ENCODE results near the gene TOX4.

Gene TOX4

DNA sequence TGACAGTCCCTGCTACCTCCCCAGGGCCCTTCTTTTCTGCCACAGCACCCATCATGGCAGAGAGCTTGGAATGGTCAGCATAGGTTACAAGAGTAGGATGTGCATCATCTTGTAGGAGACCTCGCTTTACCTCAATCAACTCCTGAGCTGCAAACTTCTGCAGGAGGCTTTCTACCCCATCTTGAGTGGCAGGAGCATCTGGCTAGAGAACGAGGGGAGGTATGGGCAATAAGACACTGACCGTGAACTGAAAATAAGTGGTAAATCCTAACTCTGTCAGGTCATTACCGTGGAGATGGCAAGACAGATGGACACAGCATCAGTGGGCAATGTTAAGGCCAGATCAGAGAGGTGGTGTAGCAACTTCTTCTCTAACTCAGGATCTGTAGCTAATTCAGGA is 26.4 kb downstream of the TOX4 start:
- DNase-seq (ENCODE audit: low spot score), result no peak

- DNase-seq (ENCODE audit: low spot score), result no peak
Observed at GRCh38 chr14:21505012-21505553, 28.1 kb downstream of the TOX4 start.

GRCh38 chr14:21506557-21506956 is 29.6 kb downstream of the TOX4 start:
- DNase-seq (ENCODE audit: low spot score), result no peak

DNA sequence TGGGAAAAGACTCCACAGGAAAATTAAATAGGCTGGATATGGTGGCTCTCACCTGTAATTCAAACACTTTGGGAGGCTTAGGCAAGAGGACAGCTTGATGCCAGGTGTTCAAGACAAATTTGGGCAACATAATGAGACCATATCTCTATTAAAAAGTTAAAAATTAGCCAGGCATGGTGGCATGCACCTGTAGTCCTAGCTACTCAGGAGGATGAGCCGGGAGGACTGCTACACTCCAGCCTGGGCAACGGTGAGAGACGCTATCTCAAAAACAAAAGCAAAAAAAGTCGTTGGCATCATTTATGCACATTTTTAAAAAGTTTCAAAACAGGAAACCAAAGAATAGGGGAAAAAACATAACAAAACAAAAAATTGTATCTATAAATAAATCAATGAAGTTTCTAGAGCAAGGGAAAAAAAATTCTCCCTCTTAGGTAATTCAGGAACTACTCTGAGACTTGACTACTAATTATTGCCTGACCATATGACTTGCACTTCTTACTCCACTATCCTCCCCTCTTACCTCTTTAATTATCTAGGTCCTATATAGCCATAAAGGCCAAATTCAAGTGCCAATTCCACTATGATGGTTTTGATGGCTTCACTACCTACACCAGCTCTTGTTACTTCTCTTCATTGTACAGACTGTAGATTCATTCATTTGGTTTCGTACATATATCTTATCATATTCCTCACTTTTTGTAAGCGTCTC is 32.6 kb downstream of the TOX4 start:
- no peak for DNase-seq (ENCODE audit: low spot score)

DNA sequence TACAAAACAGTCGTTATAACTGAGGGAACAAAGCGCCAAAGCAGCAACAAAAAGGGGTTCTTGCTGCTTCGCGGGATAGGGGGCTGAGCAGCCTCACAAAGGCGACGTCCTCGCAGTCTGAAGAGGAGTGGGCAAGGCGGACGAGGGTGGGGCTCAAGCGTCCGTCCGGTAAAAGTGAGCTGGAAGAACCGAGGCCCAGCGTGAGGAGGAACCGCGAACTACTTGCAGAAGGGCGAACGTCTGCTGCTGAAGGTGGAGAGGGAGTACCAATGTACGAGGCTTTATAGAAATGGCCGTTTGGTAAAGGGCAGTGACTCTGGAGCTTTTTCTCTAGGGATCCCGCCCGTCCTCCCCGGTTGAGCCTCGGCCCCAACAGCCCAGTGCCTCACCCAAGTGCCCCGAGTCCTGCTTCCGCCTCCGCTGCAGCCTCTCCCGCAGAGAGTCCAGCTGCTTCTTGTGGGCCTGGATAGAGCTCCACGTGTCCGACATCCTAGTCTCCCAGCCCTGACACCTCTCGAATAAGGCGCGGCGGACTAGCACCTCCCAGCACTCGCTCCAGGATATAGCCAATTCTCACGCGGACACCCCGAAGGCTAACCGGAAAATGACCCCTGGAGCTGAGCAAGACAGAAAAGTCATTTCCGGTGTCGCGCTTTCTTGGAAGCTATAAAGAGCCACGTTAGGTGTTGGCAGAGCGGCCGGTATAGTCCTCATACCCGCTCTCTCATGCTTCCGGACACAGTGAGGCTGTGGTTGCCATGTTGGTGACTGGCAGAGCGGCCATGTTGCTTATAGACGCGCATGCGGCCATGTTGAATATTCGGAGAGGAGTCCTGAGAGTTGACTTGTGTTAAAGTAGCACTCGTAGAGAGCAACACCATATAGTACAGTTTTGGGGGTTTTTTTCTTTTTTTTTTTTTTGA is 34.0 kb downstream of the TOX4 start, which contains the start of gene METTL3:
METTL3 (minus strand) TSS at position 606 of the 923 bp plus-strand sequence; CDS start at position 489, 117 bp downstream.
- DNase-seq (ENCODE audit: low spot score), result peak; percentile 73

DNA sequence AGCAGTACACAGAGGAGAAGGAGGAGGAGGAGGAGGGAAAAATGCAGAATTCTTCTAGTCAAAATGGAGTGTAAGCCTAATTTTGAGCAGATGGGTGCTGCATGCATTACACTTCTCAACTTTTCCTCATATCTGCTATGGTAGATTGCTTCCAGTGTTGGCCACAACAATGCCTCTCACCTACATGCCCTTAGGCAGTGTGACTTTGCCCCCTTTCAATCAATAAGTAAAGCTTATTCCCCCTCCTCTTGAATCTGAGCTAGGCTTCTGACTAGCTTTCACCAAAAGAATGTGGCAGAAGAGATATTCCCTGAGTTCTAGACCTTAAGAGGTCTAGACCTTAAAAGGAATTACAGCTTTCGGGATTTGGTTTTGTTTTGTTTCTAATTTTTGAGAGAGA is 37.3 kb downstream of the TOX4 start:
- DNase-seq (ENCODE audit: low spot score), result no peak

- DNase-seq (ENCODE audit: low spot score), result no peak
Observed at GRCh38 chr14:21518725-21519124, 41.7 kb downstream of the TOX4 start.

DNA sequence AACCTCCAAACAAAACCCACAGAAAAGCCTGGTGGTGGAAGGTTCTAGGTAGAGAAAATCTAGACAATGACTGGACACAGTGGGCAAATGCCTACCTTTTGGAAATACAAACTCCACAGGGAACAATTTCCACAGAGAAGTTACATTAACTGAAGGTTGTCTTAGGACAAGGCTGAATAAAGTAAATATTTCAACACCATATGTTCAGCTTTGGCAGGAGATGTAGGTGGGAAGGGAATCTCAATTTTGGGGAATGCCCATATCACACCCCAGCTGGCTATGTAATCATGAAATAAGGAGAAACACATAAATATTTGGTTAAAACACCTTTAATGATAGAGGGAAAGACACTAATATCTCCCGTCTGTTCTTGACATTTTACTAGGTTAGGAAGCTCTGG is 43.8 kb downstream of the TOX4 start:
- DNase-seq (ENCODE audit: low spot score), result no peak

GRCh38 chr14:21521501-21521900 is 44.5 kb downstream of the TOX4 start:
- no peak for DNase-seq (ENCODE audit: low spot score)

- DNase-seq (ENCODE audit: low spot score), result no peak
Observed at GRCh38 chr14:21523203-21523602, 46.2 kb downstream of the TOX4 start.

GRCh38 chr14:21524575-21525490 is 47.8 kb downstream of the TOX4 start:
- DNase-seq (ENCODE audit: low spot score), result no peak

DNA sequence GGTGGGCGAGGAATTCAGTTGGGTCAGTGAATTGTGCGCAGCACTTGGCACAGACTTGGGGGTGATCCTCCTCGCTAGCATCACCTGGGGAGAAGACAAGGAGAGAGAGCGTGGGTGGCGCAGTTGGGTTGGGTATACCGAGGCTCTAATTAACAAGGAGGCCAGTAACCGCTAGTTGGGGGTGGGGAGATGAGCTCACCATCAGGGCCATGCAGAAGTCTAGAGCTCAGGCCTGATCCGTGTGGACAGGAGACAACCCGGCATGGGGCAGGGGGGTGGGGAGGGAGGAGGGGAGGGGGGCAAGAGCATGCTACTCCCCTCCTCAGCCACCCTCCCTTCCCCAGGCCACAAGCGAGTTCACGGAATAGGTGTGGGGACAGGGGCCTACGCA is 48.6 kb downstream of the TOX4 start:
- no peak for DNase-seq (ENCODE audit: low spot score)

- DNase-seq (ENCODE audit: low spot score), result peak; percentile 50
Observed at GRCh38 chr14:21525962-21526671, 49.1 kb downstream of the TOX4 start, which contains the start of gene SALL2. Gene SALL2, minus strand, starts transcription at chr14:21526346. Its CDS starts 219 bp downstream, at chr14:21526127.

- DNase-seq (ENCODE audit: low spot score), result no peak
Observed at GRCh38 chr14:21526672-21527317, 49.8 kb downstream of the TOX4 start.

GRCh38 chr14:21527318-21527679 is 50.3 kb downstream of the TOX4 start:
- no peak for DNase-seq (ENCODE audit: low spot score)

DNA sequence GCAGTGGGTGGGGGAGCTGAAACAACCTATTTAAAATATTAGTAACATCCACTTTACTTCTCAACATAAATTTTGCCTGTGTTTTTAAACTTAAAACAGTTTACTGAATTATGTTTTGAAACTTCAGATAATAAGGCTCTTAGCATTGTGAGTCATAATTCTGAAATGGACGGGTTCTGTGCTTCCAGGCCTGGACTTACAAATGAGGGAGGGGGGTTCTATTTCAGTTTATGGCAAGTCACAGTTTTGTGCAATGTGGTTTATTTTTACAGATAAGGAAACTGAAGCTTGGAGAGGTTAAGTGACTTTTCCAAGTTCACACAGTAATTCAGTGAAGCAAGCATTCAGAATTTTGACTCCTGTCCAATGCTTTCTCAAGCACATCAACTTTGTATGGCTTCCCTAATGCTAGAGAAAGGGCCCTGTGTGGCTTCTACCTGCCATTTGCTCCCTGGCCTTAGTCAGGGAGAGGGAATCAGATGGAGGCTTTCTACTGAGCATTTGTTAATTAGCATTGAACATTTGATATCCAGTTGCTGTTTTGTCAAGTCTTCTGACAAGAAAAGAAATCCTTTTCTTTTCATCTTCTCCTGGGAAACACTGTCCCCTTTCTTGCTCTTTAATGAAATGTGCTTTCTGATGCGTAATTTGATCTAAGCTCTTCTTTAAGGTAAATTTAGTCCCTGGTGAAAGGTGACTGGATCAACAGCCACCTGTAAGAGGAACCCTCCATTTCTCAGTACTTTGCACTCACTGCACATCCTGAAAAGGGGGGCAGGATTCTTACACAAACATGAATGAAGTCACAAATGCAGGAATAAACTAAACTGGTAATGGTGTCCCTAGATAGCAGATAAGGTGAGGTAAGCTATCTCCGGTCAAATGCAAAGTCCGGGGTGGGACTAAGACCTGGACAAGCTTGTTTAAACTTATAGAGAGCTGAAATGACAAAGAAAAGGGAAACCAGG is 51.7 kb downstream of the TOX4 start:
- no peak for DNase-seq (ENCODE audit: low spot score)

GRCh38 chr14:21529515-21529914 is 52.5 kb downstream of the TOX4 start:
- no peak for DNase-seq (ENCODE audit: low spot score)

DNA sequence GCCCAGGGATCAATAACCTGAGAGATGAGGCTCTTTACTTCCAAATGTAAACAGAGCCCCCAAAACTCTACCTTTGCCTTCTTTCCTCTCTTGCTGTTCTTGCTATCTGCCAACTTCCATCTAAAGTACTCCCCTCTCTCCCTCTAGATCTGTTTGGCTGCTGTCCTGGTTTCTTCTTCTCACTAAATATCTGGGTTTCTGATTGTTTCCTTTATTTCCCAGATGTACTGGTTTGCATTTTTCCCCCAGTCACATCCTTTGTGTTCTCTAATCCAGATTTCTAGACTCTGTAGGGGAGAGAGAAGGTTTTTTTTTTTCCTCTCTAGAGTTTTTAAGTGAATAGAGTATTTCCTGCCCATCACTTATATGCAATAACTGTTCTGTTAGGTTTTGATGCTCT is 56.3 kb downstream of the TOX4 start:
- DNase-seq (ENCODE audit: low spot score), result no peak

DNA sequence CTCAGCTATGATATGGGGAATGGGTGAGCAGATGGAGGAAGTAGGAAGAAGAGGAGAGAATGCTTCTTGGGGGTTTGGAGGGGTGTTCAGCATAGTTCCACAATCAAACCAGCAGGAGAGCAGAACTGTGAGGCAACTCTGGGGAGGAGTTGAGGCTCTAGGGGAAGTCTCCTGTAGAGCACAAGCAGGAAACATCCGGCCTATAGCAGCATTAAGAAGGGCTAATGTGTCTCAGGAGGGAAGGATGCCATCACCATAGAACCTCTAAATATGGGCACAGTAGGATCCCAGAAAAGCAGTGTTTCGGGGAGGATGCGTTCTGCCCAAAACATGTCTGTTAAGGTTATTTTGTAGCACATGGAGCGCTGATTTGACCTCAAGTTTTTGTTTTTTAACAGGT is 57.6 kb downstream of the TOX4 start:
- DNase-seq (ENCODE audit: low spot score), result no peak
